IMR-90 (cell line): ENCODE measurements around the gene KDM3B. TPM values are rescaled to one million over a fixed set of nuclear protein-coding genes. Genes with fewer than 3 reads are reported as not detected.

Experiments used
- ATAC-seq: fragments of 200-7000 bp; cut with Tn5 transposase; 2 replicates; pipeline ENCODE4 v1.9.1; 2020; ENCODE audit warnings: low read depth, mild to moderate bottlenecking, moderate library complexity
- BruUV-seq: library from RNA; stranded (reverse); fragments of 400-500 nt; replicated peaks from 2 replicates; lab custom pipeline; 2021; lab: Mats Ljungman, UMichigan
- CTCF ChIA-PET: fragments of 300-600 bp; formaldehyde crosslinking; extraction: SDS; loops from one replicate; lab custom pipeline; 2021; ENCODE audit warnings: antibody characterized with exemption; lab: Yijun Ruan, JAX
- POLR2A ChIA-PET: fragments of 300-600 bp; sonication (Branson Sonifier 250); formaldehyde crosslinking; loops from one replicate; lab custom pipeline; 2022; ENCODE audit warnings: antibody characterized with exemption; ENCODE audit not compliant: unreplicated experiment; lab: Charles Lee
- DNase-seq: peaks from one replicate; pipeline ENCODE4 v3.0.0; 2013
- H2AFZ ChIP-seq: replicated peaks from 2 replicates; pipeline ENCODE3; 2013; ENCODE audit warnings: low read length, mild to moderate bottlenecking; ENCODE audit not compliant: poor library complexity
- H2AK5ac ChIP-seq: 2 replicates; pipeline ENCODE4 v1.6.1; 2013; ENCODE audit warnings: low read depth, low read length, inconsistent platforms
- H2AK9ac ChIP-seq: replicated peaks from 2 replicates; pipeline ENCODE3; 2013; ENCODE audit warnings: mild to moderate bottlenecking, low read depth, low read length, moderate library complexity; ENCODE audit not compliant: poor library complexity
- H2BK120ac ChIP-seq: 2 replicates; pipeline ENCODE4 v1.6.1; 2013; ENCODE audit warnings: low read depth, low read length, inconsistent platforms
- H2BK15ac ChIP-seq: 3 replicates; pipeline ENCODE4 v1.6.1; 2013; ENCODE audit warnings: low read depth, low read length, inconsistent platforms
- H2BK20ac ChIP-seq: 2 replicates; pipeline ENCODE4 v1.6.1; 2013; ENCODE audit warnings: low read depth, mild to moderate bottlenecking, inconsistent platforms, low read length, moderate library complexity
- H2BK5ac ChIP-seq: 2 replicates; pipeline ENCODE4 v1.6.1; 2013; ENCODE audit warnings: mild to moderate bottlenecking, low read depth, low read length, inconsistent platforms; ENCODE audit not compliant: poor library complexity, severe bottlenecking
- H3K14ac ChIP-seq: replicated peaks from 2 replicates; pipeline ENCODE4 v1.6.1; 2013; ENCODE audit warnings: low read depth, low read length, inconsistent platforms
- H3K18ac ChIP-seq: 2 replicates; pipeline ENCODE4 v1.6.1; 2013; ENCODE audit warnings: low read depth, low read length, control low read depth
- H3K23ac ChIP-seq: 2 replicates; pipeline ENCODE4 v1.6.1; 2013; ENCODE audit warnings: low read depth, low read length, inconsistent platforms
- H3K27ac ChIP-seq: 2 replicates; pipeline ENCODE4 v1.5.1; 2013; ENCODE audit warnings: mild to moderate bottlenecking, control low read depth, low read length; ENCODE audit not compliant: insufficient read depth
- H3K27me3 ChIP-seq: 2 replicates; pipeline ENCODE4 v1.6.1; 2013; ENCODE audit warnings: low read length; ENCODE audit not compliant: control insufficient read depth, insufficient read depth
- H3K36me3 ChIP-seq: 2 replicates; pipeline ENCODE4 v1.6.1; 2013; ENCODE audit warnings: low read length, mixed read lengths; ENCODE audit not compliant: control insufficient read depth, insufficient read depth
- H3K4ac ChIP-seq: 2 replicates; pipeline ENCODE4 v1.6.1; 2013; ENCODE audit warnings: low read depth, low read length, inconsistent platforms
- H3K4me1 ChIP-seq: 2 replicates; pipeline ENCODE4 v1.6.1; 2013; ENCODE audit warnings: low read length, mixed read lengths; ENCODE audit not compliant: control insufficient read depth, insufficient read depth
- H3K4me2 ChIP-seq: 2 replicates; pipeline ENCODE4 v1.6.1; 2013; ENCODE audit warnings: low read depth, mild to moderate bottlenecking, control low read depth, low read length, moderate library complexity
- H3K4me3 ChIP-seq: 2 replicates; pipeline ENCODE4 v1.5.1; 2013; ENCODE audit warnings: low read depth, mild to moderate bottlenecking, control low read depth, low read length, moderate library complexity; ENCODE audit not compliant: insufficient read depth
- H3K56ac ChIP-seq: 2 replicates; pipeline ENCODE4 v1.6.1; 2013; ENCODE audit warnings: low read length, inconsistent platforms; ENCODE audit not compliant: insufficient read depth; ENCODE audit errors: extremely low read depth
- H3K79me1 ChIP-seq, 2 experiments: 2 replicates each; pipeline ENCODE4 v1.6.1; 2013; ENCODE audit warnings: low read length in 2 of 2, inconsistent platforms in 1 of 2, low read depth in 1 of 2
- H3K9ac ChIP-seq: 2 replicates; pipeline ENCODE4 v1.6.1; 2013; ENCODE audit warnings: low read depth, low read length, control low read depth
- H3K9me1 ChIP-seq: 2 replicates; pipeline ENCODE4 v1.6.1; 2013; ENCODE audit warnings: low read length, inconsistent platforms; ENCODE audit not compliant: insufficient read depth
- H3K9me3 ChIP-seq: 2 replicates; pipeline ENCODE4 v1.6.1; 2013; ENCODE audit warnings: low read length; ENCODE audit not compliant: control insufficient read depth, insufficient read depth
- H4K20me1 ChIP-seq: 2 replicates; pipeline ENCODE4 v1.6.1; 2013; ENCODE audit warnings: low read length, inconsistent platforms; ENCODE audit not compliant: insufficient read depth
- H4K5ac ChIP-seq: 2 replicates; pipeline ENCODE4 v1.6.1; 2013; ENCODE audit warnings: mild to moderate bottlenecking, low read depth, low read length, control low read depth
- H4K8ac ChIP-seq, 2 experiments: 2 replicates each; pipeline ENCODE4 v1.6.1; 2013; ENCODE audit warnings: low read depth in 2 of 2, low read length in 2 of 2, control low read depth in 1 of 2, inconsistent platforms in 1 of 2
- H4K91ac ChIP-seq: 2 replicates; pipeline ENCODE4 v1.6.1; 2013; ENCODE audit warnings: low read depth, low read length, inconsistent platforms; ENCODE audit not compliant: insufficient read depth
- BHLHE40 ChIP-seq: fragments of 150-350 bp; IDR thresholded peaks from 2 replicates; pipeline ENCODE4 v1.6.1; 2016; ENCODE audit warnings: mild to moderate bottlenecking, low read depth, low read length
- CEBPB ChIP-seq: IDR thresholded peaks from 2 replicates; pipeline ENCODE4 v1.6.1; 2012; ENCODE audit warnings: low read depth, low read length, improper control_type of control experiment
- CHD1 ChIP-seq: IDR thresholded peaks from 2 replicates; pipeline ENCODE4 v1.6.1; 2012; ENCODE audit warnings: low read depth, low read length, improper control_type of control experiment
- CTCF ChIP-seq: conservative IDR thresholded peaks from 2 replicates; pipeline ENCODE4 v1.5.1; 2012; ENCODE audit warnings: mild to moderate bottlenecking, low read depth, low read length, improper control_type of control experiment
- ELK1 ChIP-seq: fragments of 150-350 bp; IDR thresholded peaks from 2 replicates; pipeline ENCODE4 v1.6.1; 2016; ENCODE audit warnings: low read depth, mild to moderate bottlenecking, low read length, moderate library complexity, borderline replicate concordance
- FOS ChIP-seq: fragments of 150-350 bp; IDR thresholded peaks from 2 replicates; pipeline ENCODE4 v1.6.1; 2016; ENCODE audit warnings: low read depth, low read length
- MAFK ChIP-seq: IDR thresholded peaks from 2 replicates; pipeline ENCODE4 v1.6.1; 2012; ENCODE audit warnings: low read depth, low read length, improper control_type of control experiment
- MAZ ChIP-seq: IDR thresholded peaks from 2 replicates; pipeline ENCODE4 v1.6.1; 2012; ENCODE audit warnings: low read depth, mild to moderate bottlenecking, low read length, improper control_type of control experiment, moderate library complexity, borderline replicate concordance
- NFE2L2 ChIP-seq: fragments of 150-350 bp; IDR thresholded peaks from 2 replicates; pipeline ENCODE4 v1.6.1; 2016; ENCODE audit warnings: low read depth, mild to moderate bottlenecking, low read length
- POLR2A ChIP-seq: IDR thresholded peaks from 2 replicates; pipeline ENCODE4 v1.6.1; 2012; ENCODE audit warnings: mild to moderate bottlenecking, low read depth, low read length
- RAD21 ChIP-seq: IDR thresholded peaks from 2 replicates; pipeline ENCODE4 v1.6.1; 2012; ENCODE audit warnings: low read length, improper control_type of control experiment
- RCOR1 ChIP-seq: IDR thresholded peaks from 2 replicates; pipeline ENCODE4 v1.6.1; 2012; ENCODE audit warnings: mild to moderate bottlenecking, low read length, improper control_type of control experiment; ENCODE audit not compliant: insufficient replicate concordance
- RFX5 ChIP-seq: IDR thresholded peaks from 2 replicates; pipeline ENCODE4 v1.8.0; 2012; ENCODE audit warnings: low read depth, mild to moderate bottlenecking, low read length, moderate library complexity
- SMC3 ChIP-seq: fragments of 150-350 bp; IDR thresholded peaks from 2 replicates; pipeline ENCODE4 v1.6.1; 2016; ENCODE audit warnings: low read depth, mild to moderate bottlenecking, antibody characterized with exemption, low read length, moderate library complexity
- USF2 ChIP-seq: fragments of 150-350 bp; IDR thresholded peaks from 2 replicates; pipeline ENCODE4 v1.6.1; 2017; ENCODE audit warnings: mild to moderate bottlenecking, antibody characterized with exemption, low read length, low read depth
- WGBS, 2 experiments: methylation state at CpG; one replicate each; pipeline versions ENCODE4 v1.1.5 to v1.1.7; 2013; ENCODE audit warnings: missing lambda C conversion rate in 2 of 2; ENCODE audit not compliant: insufficient read length in 1 of 2; ENCODE audit errors: extremely low coverage in 2 of 2; 5-methylcytosine and 5-hydroxymethylcytosine counted together
- dilution Hi-C: fragments of 300-500 bp; cut with HindIII; formaldehyde crosslinking; loops from one replicate; pipeline ENCODE4 v1.14.3; 2018; ENCODE audit warnings: low sequenced_read_pairs; ENCODE audit not compliant: unreplicated experiment
- in situ Hi-C: fragments of 300-500 bp; cut with MboI; formaldehyde crosslinking; loops from 3 replicates; pipeline ENCODE4 v1.14.3; 2019; ENCODE audit warnings: low sequenced_read_pairs, inconsistent platforms, mixed read lengths
- intact Hi-C: fragments of 100-400 bp; cut with micrococcal nuclease; formaldehyde crosslinking; loops from 2 replicates; pipeline ENCODE4 v1.10.0; 2022
- polyA plus RNA-seq, 3 experiments: library from polyadenylated mRNA; depleted of rRNA; stranded (reverse); fragments of >200 nt; gene quantifications; 2 replicates each; pipeline ENCODE4 v1.2.3, GENCODE V29; 2012; ENCODE audit warnings: low replicate concordance in 1 of 3
- total RNA-seq: library from RNA; depleted of rRNA; stranded (reverse); fragments of >200 nt; gene quantifications from 2 replicates; pipeline ENCODE4 v1.2.3, GENCODE V29; 2012

The KDM3B gene
- total and polyA plus RNA-seq, 2 of the 4 experiments (the other 2 are of a cell fraction) = 19.4 to 35.8 TPM

- no peaks in the 10 kb centered on the region for H4K20me1 ChIP-seq
- WGBS, 2 experiments = 90% methylated on average over 8 of the region's 22 CpGs; no CpG with 5 or more reads in 1 of the 2 experiments
- H3K36me3 ChIP-seq = no peaks in the 10 kb centered on the region
- no peak overlapping the region for H4K5ac ChIP-seq
- no peak overlapping the region for H3K23ac ChIP-seq
- H2BK5ac ChIP-seq = no peak overlapping the region
- H3K9me1 ChIP-seq = peaks cover 7% of the 10 kb centered on the region; the same call in 1 of the 2 replicates
- no peak overlapping the region for H3K56ac ChIP-seq
- no peak overlapping the region for H3K18ac ChIP-seq
- no peak overlapping the region for H3K14ac ChIP-seq
- no peak overlapping the region for H2BK20ac ChIP-seq
- H3K9me3 ChIP-seq = no peaks in the 10 kb centered on the region
- dilution Hi-C loops = no loop called here
- H2AFZ ChIP-seq = no peak overlapping the region
- H3K4me3 ChIP-seq = no peak overlapping the region
- ATAC-seq (no peak), DNase-seq (no peak)
- H2BK120ac ChIP-seq = no peak overlapping the region
- no peak overlapping the region for H3K9ac ChIP-seq
- peaks cover 0 to under 1% of the 10 kb centered on the region in 2 experiments; a peak in 2 of 4 replicates for H3K79me1 ChIP-seq
- TF ChIP-seq SMC3 = no peak
- no peak for TF ChIP-seq BHLHE40
- TF ChIP-seq RFX5 = no peak
- no peak for TF ChIP-seq ELK1
- TF ChIP-seq RAD21 = no peak
- TF ChIP-seq POLR2A = no peak
- no peak for TF ChIP-seq CHD1
- no peak for TF ChIP-seq CEBPB
- no peak for TF ChIP-seq FOS
- no peak for TF ChIP-seq NFE2L2
- no peak for TF ChIP-seq MAZ
- TF ChIP-seq CTCF = no peak
- no peak for TF ChIP-seq MAFK
- TF ChIP-seq USF2 = no peak
- no peak for TF ChIP-seq RCOR1
- H2AK9ac ChIP-seq = no peak overlapping the region
- no peak overlapping the region for H2BK15ac ChIP-seq
- no peak overlapping the region for H4K8ac ChIP-seq
- no peaks in the 10 kb centered on the region for H3K27me3 ChIP-seq
- BruUV-seq = no TSS peak
- no peak overlapping the region for H3K4me2 ChIP-seq
- in situ Hi-C loops = no loop called here
- H4K91ac ChIP-seq = no peak overlapping the region
- ChIA-PET POLR2A (no interaction called here), CTCF (interaction anchor here (1.3 kb wide), 1 partner anchor 59 kb away, joined by 3 read pairs; no protein-coding TSS in a partner anchor)
- H3K27ac ChIP-seq = no peak overlapping the region
- no peak overlapping the region for H2AK5ac ChIP-seq
- H3K4me1 ChIP-seq = peaks cover 2% of the 10 kb centered on the region; the same call in 1 of the 2 replicates
- intact Hi-C loops = no loop called here
- H3K4ac ChIP-seq = no peak overlapping the region
These were observed 92.5 kb downstream of the KDM3B start for GRCh38 chr5:138444774-138445546.
